ENCODE data around the gene FAM13B.

The FAM13B gene

DNA sequence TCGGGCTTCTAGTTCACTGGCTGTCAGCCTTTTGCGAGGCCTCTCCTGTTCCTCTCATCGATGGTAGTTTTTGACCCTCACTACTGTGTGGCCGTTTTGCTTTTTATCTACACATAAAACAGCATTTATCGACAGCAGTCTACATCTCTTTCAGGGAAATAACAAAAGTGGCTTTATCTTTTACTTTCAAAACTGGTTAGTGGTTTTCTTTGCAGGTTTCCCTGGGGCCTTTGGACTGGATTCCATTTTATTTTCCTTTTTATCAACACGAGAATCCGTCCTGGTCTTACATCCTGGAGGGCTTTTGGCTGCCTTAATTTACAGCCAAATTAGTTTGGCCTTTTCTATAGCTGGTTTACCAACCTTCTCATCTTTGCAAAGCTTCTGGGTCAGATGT, 144.4 kb downstream of the FAM13B start:
- H3K4me1 Mint-ChIP-seq, result peaks cover 6% of the 10 kb centered on the region

More for the DNA sequence above, 144.4 kb downstream of the FAM13B start:
- H3K36me3 Mint-ChIP-seq (ENCODE audit: low read depth), result no peaks in the 10 kb centered on the region
- peak overlapping the region in 2 of 3 experiments; percentile 43 to 49 for H3K27ac Mint-ChIP-seq
- no peak for TF ChIP-seq CTCF (IDR thresholded peaks at IDR 0.05; ENCODE audit: unreplicated experiment in 3 of 3)
- no peaks in the 10 kb centered on the region for H3K9me3 Mint-ChIP-seq
- no peaks in the 10 kb centered on the region for H3K27me3 Mint-ChIP-seq (ENCODE audit: low read depth)
- no peak overlapping the region for H3K4me3 Mint-ChIP-seq

All from nephron (organoid).